ENCODE measurements around the gene UST. TPM values are rescaled to one million over a fixed set of nuclear protein-coding genes. Genes with fewer than 3 reads are reported as not detected.

The UST gene
- total RNA-seq, 2 donors from 2014 or later = 15.3 to 16.3 TPM

DNA sequence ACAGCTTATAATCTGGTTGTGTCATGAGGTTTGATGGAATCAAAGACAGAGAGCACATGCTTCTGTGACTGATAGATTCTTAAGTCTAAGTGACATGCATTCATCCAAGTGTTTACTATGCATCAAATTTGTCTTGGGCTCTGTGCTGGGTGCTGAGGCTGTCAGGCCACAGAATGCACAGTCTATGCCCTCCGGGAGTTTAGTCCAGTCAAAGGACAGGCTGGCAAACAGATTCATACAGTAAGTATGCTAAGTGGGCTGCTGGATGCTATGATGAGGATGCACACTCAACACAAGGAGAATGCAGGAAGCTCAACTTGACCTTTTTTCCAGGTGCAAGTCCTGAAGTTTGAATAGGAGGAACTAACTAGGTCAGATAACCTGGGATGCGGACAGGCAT is 146.7 kb downstream of the UST start:
- no peak overlapping the region for H3K9ac ChIP-seq (ENCODE audit: extremely low read depth, low read length, poor library complexity, severe bottlenecking)
- Mint-ChIP-seq H3K27ac (no peak overlapping the region), H3K4me1 (peaks cover 7% of the 10 kb centered on the region), H3K9me3 (no peaks in the 10 kb centered on the region), H3K4me3 (no peak overlapping the region), H3K27me3 (ENCODE audit: insufficient read depth) (no peaks in the 10 kb centered on the region), H3K36me3 (ENCODE audit: low read depth) (peaks cover 7% of the 10 kb centered on the region)
- TF ChIP-seq, protein P1, sequence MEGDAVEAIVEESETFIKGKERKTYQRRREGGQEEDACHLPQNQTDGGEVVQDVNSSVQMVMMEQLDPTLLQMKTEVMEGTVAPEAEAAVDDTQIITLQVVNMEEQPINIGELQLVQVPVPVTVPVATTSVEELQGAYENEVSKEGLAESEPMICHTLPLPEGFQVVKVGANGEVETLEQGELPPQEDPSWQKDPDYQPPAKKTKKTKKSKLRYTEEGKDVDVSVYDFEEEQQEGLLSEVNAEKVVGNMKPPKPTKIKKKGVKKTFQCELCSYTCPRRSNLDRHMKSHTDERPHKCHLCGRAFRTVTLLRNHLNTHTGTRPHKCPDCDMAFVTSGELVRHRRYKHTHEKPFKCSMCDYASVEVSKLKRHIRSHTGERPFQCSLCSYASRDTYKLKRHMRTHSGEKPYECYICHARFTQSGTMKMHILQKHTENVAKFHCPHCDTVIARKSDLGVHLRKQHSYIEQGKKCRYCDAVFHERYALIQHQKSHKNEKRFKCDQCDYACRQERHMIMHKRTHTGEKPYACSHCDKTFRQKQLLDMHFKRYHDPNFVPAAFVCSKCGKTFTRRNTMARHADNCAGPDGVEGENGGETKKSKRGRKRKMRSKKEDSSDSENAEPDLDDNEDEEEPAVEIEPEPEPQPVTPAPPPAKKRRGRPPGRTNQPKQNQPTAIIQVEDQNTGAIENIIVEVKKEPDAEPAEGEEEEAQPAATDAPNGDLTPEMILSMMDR (conservative IDR thresholded peaks at IDR 0.05) = no peak
- H3K27me3 ChIP-seq (ENCODE audit: control insufficient read depth, insufficient read depth, low read length, poor library complexity, severe bottlenecking) = no peaks in the 10 kb centered on the region
- H3K27ac ChIP-seq (ENCODE audit: low read depth, low read length) = no peak overlapping the region
- DNase-seq = no peak
- H3K4me3 ChIP-seq (ENCODE audit: low read length) = no peak overlapping the region
- no peaks in the 10 kb centered on the region for H3K9me3 ChIP-seq (ENCODE audit: control insufficient read depth, low read length)
- H3K36me3 ChIP-seq (ENCODE audit: control insufficient read depth, insufficient read depth, low read length) = no peaks in the 10 kb centered on the region
- WGBS, 2 experiments (ENCODE audit: insufficient coverage in 1 of 2, insufficient read length in 1 of 2) = 96 to 100% methylated on average over 1 to 2 of the region's 2 CpGs
- H3K4me1 ChIP-seq (ENCODE audit: control insufficient read depth, insufficient read depth, low read length) = no peaks in the 10 kb centered on the region

DNA sequence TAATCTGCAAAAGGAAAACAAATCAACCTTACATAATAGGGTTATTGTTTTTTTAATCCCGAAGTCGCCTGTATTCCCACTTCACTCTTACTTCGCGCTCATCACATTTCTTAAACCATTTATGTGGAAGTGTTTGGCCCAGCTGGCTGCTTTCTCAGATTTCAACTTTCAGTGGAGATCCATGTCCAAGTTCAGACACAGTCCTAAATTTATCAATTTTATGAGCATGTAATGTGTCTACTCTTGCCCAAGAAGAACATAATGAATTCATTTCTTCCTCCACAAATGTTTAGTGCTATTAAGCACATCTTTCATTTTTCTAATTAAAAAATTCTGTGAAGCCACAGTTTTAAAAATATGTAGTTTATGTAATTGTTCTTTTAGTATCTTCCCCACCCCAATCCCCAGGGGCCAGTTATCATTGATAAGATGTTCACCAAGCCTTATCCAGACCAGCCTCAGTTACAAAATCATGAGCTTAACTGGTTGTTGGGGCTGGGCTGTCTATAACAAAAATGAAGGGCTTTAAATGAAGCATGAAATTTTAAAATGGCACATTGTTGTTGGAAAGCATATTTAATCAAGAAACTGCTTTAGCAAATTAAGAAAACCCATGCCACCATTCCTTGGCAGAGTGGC is 151.7 kb downstream of the UST start:
- Mint-ChIP-seq H3K36me3 (ENCODE audit: low read depth) (peaks cover 21% of the 10 kb centered on the region), H3K27ac (no peak overlapping the region), H3K4me3 (no peak overlapping the region), H3K27me3 (ENCODE audit: insufficient read depth) (no peaks in the 10 kb centered on the region), H3K9me3 (peaks cover 2% of the 10 kb centered on the region), H3K4me1 (no peaks in the 10 kb centered on the region)
- no peak for DNase-seq
- Histone ChIP-seq H3K9me3 (ENCODE audit: control insufficient read depth, low read length) (no peaks in the 10 kb centered on the region), H3K4me1 (ENCODE audit: control insufficient read depth, insufficient read depth, low read length) (no peaks in the 10 kb centered on the region), H3K9ac (ENCODE audit: extremely low read depth, low read length, poor library complexity, severe bottlenecking) (no peak overlapping the region), H3K27ac (ENCODE audit: low read depth, low read length) (no peak overlapping the region), H3K4me3 (ENCODE audit: low read length) (no peak overlapping the region), H3K27me3 (ENCODE audit: control insufficient read depth, insufficient read depth, low read length, poor library complexity, severe bottlenecking) (no peaks in the 10 kb centered on the region), H3K36me3 (ENCODE audit: control insufficient read depth, insufficient read depth, low read length) (no peaks in the 10 kb centered on the region)
- WGBS, 2 experiments (ENCODE audit: insufficient coverage in 1 of 2, insufficient read length in 1 of 2) = 100% methylated on average over 1 to 4 of the region's 4 CpGs
- TF ChIP-seq, protein P1 (conservative IDR thresholded peaks at IDR 0.05) = no peak

DNA sequence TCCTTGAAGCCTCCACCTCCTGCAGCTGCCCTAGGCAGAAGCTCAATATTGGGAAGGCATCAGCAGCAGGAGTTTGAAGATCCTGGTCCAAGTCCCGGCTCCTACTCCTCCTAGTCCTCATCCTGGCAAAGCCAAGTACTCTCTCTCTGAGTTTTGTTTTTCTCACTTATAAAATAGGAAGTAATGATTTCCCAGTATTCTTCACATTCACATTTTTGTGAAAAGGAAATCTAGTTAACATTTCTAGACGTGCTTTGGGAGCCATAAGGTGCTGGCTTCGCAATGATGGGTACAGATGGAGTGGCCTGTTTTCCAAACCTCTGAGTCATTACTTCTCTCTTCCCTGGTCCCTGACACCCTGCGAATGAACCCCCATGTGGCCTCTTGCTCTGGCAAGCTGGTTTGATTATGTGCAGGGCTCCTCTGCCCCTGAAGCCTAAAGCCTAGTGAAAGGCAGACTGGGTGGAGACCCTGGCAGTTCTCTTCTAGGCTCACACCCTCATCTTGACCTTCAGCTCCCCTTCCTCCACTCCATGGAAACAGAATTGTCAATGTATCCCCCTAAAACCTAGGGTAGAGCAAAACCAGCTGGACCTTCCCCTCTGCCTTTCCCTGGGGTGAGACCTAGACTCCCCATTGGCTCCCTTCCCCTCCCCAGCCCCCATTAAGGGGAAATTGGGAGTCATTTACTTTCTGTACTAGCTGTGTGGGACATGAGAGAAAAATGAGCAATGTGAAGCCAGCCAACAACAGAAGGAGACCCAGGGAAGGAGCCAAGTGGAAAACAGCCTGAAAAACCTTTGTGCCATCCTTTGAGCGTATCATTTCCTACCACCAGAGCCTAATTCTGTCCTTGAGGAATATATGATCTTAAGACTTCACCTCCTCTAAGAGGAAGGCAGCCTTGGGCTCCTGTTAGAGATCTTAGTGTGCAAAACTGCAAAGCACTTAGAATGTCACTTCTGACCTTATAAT is 158.4 kb downstream of the UST start:
- TF ChIP-seq, protein P1 (conservative IDR thresholded peaks at IDR 0.05) = no peak
- Mint-ChIP-seq H3K4me1 (peaks cover 7% of the 10 kb centered on the region), H3K36me3 (ENCODE audit: low read depth) (peaks cover 7% of the 10 kb centered on the region), H3K27me3 (ENCODE audit: insufficient read depth) (no peaks in the 10 kb centered on the region), H3K9me3 (peaks cover 2% of the 10 kb centered on the region), H3K4me3 (no peak overlapping the region), H3K27ac (no peak overlapping the region)
- no peak overlapping the region for H3K9ac ChIP-seq (ENCODE audit: extremely low read depth, low read length, poor library complexity, severe bottlenecking)
- H3K9me3 ChIP-seq (ENCODE audit: control insufficient read depth, low read length) = no peaks in the 10 kb centered on the region
- WGBS, 2 experiments (ENCODE audit: insufficient coverage in 1 of 2, insufficient read length in 1 of 2) = 86 to 100% methylated on average over 1 to 5 of the region's 5 CpGs
- no peak overlapping the region for H3K4me3 ChIP-seq (ENCODE audit: low read length)
- no peaks in the 10 kb centered on the region for H3K27me3 ChIP-seq (ENCODE audit: control insufficient read depth, insufficient read depth, low read length, poor library complexity, severe bottlenecking)
- no peak for DNase-seq
- no peak overlapping the region for H3K27ac ChIP-seq (ENCODE audit: low read depth, low read length)
- H3K36me3 ChIP-seq (ENCODE audit: control insufficient read depth, insufficient read depth, low read length) = no peaks in the 10 kb centered on the region
- no peaks in the 10 kb centered on the region for H3K4me1 ChIP-seq (ENCODE audit: control insufficient read depth, insufficient read depth, low read length)
